Stimulated activated naive CD8-positive, alpha-beta T cell treated with anti-CD3 and anti-CD28 coated beads, Interleukin-15, Interleukin-2, amounts not matched to agents 100 ng/mL and 50 ng/mL, for 24 hours (primary cell): ENCODE results near the gene SNAPIN.

Experiments used
- H3K27ac Mint-ChIP-seq: one replicate; pipeline ENCODE4 v1.8.0; 2021; ENCODE audit warnings: mild to moderate bottlenecking, mixed read lengths
- H3K27me3 Mint-ChIP-seq: one replicate; pipeline ENCODE4 v1.8.0; 2021; ENCODE audit warnings: mixed read lengths
- H3K36me3 Mint-ChIP-seq: one replicate; pipeline ENCODE4 v1.8.0; 2021; ENCODE audit warnings: low read depth, mixed read lengths
- H3K4me1 Mint-ChIP-seq: one replicate; pipeline ENCODE4 v1.8.0; 2021; ENCODE audit warnings: low read depth, mixed read lengths
- H3K4me3 Mint-ChIP-seq: one replicate; pipeline ENCODE4 v1.8.0; 2021; ENCODE audit warnings: mild to moderate bottlenecking, mixed read lengths
- H3K9me3 Mint-ChIP-seq: one replicate; pipeline ENCODE4 v1.8.0; 2021; ENCODE audit warnings: mixed read lengths

SNAPIN gene, protein sequence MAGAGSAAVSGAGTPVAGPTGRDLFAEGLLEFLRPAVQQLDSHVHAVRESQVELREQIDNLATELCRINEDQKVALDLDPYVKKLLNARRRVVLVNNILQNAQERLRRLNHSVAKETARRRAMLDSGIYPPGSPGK

DNA sequence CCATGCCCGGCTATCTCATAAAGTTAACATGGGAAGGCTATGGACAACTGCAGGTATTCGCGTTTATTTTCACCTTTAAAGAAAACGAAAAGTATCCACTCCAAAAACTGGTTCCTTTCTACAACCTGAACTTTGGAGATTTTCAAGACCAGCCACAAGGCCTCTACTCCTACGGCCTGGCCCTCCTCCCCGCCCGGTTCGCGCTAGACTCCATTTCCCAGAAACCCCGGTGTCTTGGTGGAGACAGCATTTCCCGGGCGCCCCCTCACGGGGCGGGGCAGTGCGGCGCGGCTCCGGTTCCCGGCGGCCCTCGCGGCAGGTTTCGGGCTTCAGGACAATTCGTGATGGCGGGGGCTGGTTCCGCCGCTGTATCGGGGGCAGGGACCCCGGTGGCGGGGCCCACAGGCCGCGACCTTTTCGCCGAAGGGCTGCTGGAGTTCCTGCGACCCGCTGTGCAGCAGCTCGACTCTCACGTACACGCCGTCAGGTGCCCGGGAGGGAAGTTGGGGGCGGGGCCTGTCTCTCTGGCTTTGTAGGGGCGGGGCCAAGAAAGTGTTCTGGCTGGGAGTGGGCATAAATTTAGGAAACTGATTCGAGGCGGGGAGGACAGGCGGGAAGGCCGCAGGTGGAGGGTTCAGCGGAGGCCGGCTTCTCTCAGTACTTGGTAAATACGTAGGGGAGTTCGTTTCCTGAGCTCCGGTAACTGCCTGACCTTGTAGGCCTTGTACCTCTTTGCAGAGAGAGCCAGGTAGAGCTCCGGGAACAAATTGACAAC, at the start of gene SNAPIN:
Gene SNAPIN, plus strand, starts transcription at position 304 of the 775 bp plus-strand sequence. Its CDS starts 41 bp downstream, at position 345.
- Mint-ChIP-seq H3K27me3 (no peaks in the 10 kb centered on the region), H3K27ac (peak within 1 kb of the TSS; percentile 94), H3K4me3 (peak within 1 kb of the TSS; percentile 91), H3K4me1 (peaks cover 18% of the 10 kb centered on the region), H3K36me3 (peaks cover 28% of the 10 kb centered on the region), H3K9me3 (no peaks in the 10 kb centered on the region)

DNA sequence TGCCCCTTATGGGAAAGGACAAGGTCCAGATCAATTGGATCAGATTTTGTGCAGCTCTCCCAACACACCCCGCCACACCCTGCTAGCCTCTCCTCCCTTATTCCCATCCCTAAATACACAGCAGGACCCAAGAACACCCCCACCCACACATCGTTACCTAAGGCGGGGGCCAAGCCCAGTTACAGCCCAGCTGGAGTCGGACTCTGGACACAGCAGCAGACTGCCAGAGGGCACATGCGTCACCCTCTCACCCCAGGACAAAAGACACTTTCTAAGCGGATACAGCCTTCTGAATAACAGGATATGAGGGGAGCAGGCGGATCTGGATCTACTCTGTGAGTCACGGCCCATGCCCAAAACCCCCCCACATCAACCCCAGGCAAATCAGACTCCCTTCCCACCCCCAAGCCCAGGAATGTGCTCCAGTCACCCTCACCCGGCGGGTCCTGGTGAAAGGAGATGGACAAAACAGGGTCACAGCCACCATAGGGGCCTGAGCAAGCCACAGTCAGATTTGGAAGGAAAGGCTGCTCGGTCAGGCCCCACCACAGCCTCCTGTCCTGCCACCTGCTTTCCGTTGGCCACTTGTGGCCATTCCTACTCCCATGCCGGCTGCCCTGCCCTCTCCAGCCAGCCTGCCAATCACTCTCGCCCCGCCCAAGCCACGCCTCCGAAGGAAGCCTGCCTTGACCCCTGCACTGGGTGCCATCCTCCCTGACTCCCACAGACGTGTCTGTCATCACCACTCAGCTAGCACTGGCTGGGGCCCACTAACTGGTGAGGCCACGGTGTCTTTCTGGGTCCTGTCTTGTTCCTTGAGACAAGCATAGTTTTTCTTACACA, 49.5 kb upstream of the SNAPIN start:
- Mint-ChIP-seq H3K27me3 (no peaks in the 10 kb centered on the region), H3K27ac (no peak overlapping the region), H3K4me3 (no peak overlapping the region), H3K9me3 (no peaks in the 10 kb centered on the region), H3K4me1 (no peaks in the 10 kb centered on the region), H3K36me3 (no peaks in the 10 kb centered on the region)

DNA sequence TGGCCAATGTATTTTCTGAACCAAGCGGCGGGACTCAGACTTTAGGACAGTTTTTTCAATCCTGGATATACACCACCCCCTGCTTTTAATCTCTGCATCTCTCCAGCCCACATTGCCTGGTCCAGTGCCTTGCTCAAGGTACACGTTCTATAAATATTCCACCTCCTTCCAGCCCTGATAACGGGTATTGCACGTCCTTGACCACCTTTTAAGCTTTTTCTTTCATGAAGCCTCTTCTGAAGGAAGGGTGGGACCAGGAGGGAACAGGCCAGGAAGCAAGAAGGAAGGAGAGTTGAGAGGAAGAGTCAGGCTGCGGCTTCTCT, 49.0 kb upstream of the SNAPIN start:
- no peaks in the 10 kb centered on the region for H3K9me3 Mint-ChIP-seq
- no peaks in the 10 kb centered on the region for H3K36me3 Mint-ChIP-seq
- H3K27ac Mint-ChIP-seq, result no peak overlapping the region
- no peaks in the 10 kb centered on the region for H3K4me1 Mint-ChIP-seq
- no peak overlapping the region for H3K4me3 Mint-ChIP-seq
- H3K27me3 Mint-ChIP-seq, result no peaks in the 10 kb centered on the region

DNA sequence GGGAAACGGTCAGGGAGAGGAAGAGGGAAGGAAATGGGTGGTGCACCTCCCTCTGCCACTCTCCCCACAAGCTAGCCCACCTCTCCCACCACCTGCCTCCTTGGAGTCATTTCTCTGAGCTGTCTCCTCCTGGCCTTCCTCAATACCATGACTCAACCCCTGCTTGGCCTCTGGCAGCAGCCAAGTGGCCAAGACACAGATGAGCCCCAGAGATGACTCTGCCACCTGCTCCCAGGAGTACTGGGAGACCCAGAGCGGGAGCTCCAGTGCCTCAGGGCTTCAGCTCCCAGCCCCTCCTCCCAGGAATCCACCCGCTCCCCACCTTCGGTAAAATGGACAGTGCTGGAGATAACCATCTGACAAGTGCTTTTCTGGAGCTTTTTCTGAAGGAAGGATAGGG, 48.2 kb upstream of the SNAPIN start:
- H3K27ac Mint-ChIP-seq, result peak overlapping the region; percentile 57
- no peaks in the 10 kb centered on the region for H3K4me1 Mint-ChIP-seq
- no peak overlapping the region for H3K4me3 Mint-ChIP-seq
- no peaks in the 10 kb centered on the region for H3K9me3 Mint-ChIP-seq
- H3K27me3 Mint-ChIP-seq, result no peaks in the 10 kb centered on the region
- no peaks in the 10 kb centered on the region for H3K36me3 Mint-ChIP-seq

DNA sequence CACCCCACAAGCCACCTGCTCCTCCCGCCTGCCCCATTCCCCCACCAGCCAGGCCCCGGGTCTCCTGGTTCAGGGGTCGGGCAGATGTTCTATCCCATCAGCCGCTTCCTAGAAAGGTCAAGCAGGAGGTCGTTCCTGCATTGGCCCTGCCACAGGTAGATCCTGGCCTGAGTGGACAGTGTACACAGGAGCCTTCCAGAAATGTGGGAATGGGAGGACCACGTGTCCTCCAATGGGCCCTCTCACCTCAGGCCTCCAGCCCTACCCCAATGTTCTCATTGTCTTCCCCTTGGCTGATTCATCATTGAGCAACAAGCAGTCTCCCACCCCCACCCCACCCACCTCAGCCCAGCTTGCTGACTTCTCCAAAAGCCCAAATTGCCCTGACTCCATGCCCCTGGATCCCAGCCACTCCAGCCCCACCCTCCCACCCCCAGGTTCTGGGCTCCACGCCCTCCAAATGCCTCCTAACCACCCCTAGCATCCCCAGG, 47.6 kb upstream of the SNAPIN start:
- H3K36me3 Mint-ChIP-seq, result no peaks in the 10 kb centered on the region
- H3K4me3 Mint-ChIP-seq, result no peak overlapping the region
- H3K27me3 Mint-ChIP-seq, result no peaks in the 10 kb centered on the region
- H3K9me3 Mint-ChIP-seq, result no peaks in the 10 kb centered on the region
- H3K4me1 Mint-ChIP-seq, result peaks cover under 1% of the 10 kb centered on the region
- H3K27ac Mint-ChIP-seq, result no peak overlapping the region

DNA sequence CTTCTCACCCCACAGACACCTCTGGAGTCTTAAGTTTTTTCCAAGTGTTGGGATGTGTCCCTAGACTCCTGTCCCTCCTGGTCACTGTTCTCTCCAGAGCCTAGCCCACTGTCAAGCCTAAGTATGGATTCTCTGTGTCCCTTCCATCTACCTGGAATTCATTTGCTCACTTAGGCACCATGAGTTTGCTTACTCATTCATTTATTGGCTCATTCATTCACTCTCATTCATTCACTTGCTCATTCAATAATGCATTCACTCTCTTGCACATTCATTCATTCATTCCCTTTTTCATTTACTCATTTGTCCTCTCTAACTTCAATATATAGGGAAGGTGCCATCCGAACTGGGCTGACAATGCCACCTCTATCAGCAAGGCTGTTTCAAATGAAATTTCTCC, 47.1 kb upstream of the SNAPIN start:
- Mint-ChIP-seq H3K27ac (no peak overlapping the region), H3K36me3 (no peaks in the 10 kb centered on the region), H3K4me3 (no peak overlapping the region), H3K4me1 (peaks cover 4% of the 10 kb centered on the region), H3K9me3 (no peaks in the 10 kb centered on the region), H3K27me3 (no peaks in the 10 kb centered on the region)

DNA sequence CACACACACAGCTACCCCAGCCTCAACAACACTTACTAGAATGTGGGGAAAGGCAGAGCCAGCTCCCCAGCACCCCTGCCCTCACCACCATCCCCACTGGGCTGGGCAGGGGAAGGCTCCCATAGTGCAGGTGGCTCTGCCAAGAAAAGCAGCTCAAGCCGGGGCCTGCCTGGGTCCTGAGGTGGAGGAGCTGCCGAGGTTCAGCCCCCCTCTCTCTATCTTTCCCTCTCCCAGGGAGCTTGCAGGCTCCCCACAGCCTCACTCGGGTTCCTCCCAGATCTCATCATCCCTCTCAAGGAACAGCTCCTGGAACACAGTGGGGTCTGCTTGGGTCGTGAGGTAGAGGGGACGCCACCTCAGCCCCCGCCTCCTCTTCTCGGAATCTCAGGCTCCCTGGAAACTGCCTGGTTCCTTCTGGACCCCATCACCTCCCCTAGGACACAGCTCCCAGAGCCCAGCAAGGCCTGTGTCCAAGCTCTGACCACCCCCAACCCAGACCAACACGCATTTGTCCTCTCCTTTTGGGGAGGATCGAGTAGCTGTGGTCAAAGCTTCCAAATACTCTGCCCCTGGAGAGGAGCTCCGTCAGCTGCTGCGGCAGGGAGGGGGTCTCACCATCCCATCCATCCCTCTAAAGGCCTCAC, 46.3 kb upstream of the SNAPIN start:
- H3K36me3 Mint-ChIP-seq, result no peaks in the 10 kb centered on the region
- no peak overlapping the region for H3K4me3 Mint-ChIP-seq
- no peaks in the 10 kb centered on the region for H3K9me3 Mint-ChIP-seq
- H3K27ac Mint-ChIP-seq, result no peak overlapping the region
- H3K4me1 Mint-ChIP-seq, result peaks cover 4% of the 10 kb centered on the region
- H3K27me3 Mint-ChIP-seq, result no peaks in the 10 kb centered on the region

DNA sequence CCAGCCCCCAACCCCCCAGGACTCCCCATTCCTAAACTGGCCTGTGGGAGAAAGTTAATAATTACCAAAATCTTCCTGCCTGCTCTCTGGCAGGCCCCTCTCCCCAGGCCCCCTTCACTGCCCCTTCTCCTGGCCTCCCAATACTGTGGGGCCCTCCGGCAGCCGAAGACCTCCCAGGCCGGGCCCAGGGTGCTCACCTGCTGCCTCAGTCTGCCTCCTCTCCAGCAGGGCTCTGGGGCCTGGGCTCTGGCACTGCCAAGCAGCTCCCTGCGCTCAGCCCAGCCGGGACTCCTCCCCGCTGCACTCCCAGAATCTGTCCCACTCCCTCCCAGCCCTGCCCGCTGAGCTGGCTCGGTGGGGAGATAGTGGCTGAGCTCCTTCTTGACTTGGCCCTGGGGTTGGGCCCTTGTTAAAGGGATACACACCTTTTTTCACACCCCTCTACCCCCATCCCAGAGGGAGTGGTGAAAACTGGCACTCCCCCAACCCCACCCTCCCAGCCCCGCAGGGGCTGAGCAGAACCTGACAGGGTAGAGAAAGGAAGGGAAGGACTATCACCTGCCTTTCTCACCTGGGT, 45.7 kb upstream of the SNAPIN start, which contains the start of gene S100A16:
Gene S100A16, minus strand, starts transcription at position 383 of the 577 bp plus-strand sequence. CDS start 4,986 bp downstream, outside the sequence.
- peaks cover 4% of the 10 kb centered on the region for H3K4me1 Mint-ChIP-seq
- H3K4me3 Mint-ChIP-seq, result no peak within 1 kb of the TSS
- H3K27ac Mint-ChIP-seq, result no peak within 1 kb of the TSS
- no peaks in the 10 kb centered on the region for H3K9me3 Mint-ChIP-seq
- no peaks in the 10 kb centered on the region for H3K36me3 Mint-ChIP-seq
- H3K27me3 Mint-ChIP-seq, result no peaks in the 10 kb centered on the region

DNA sequence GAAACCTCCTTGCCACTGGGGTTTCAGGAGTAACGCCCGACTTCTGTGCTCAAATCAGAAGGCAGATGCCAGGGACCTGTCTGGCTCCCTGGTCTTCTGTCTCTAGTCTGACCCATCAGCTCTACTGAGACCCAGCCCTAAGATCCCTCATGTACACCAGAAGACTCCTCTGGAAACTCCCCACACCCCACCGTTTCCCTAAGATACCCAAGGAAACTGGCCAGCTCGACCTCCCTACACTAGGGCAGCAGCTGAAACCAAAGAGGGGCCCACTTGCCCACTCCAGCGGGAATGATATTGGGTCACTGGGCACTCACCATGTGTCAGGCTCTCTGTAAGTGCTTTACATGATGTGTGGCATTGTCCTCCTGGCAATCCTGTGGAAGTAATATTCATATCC, 45.1 kb upstream of the SNAPIN start:
- Mint-ChIP-seq H3K9me3 (no peaks in the 10 kb centered on the region), H3K27me3 (no peaks in the 10 kb centered on the region), H3K36me3 (no peaks in the 10 kb centered on the region), H3K4me3 (no peak overlapping the region), H3K27ac (no peak overlapping the region), H3K4me1 (peaks cover 4% of the 10 kb centered on the region)

DNA sequence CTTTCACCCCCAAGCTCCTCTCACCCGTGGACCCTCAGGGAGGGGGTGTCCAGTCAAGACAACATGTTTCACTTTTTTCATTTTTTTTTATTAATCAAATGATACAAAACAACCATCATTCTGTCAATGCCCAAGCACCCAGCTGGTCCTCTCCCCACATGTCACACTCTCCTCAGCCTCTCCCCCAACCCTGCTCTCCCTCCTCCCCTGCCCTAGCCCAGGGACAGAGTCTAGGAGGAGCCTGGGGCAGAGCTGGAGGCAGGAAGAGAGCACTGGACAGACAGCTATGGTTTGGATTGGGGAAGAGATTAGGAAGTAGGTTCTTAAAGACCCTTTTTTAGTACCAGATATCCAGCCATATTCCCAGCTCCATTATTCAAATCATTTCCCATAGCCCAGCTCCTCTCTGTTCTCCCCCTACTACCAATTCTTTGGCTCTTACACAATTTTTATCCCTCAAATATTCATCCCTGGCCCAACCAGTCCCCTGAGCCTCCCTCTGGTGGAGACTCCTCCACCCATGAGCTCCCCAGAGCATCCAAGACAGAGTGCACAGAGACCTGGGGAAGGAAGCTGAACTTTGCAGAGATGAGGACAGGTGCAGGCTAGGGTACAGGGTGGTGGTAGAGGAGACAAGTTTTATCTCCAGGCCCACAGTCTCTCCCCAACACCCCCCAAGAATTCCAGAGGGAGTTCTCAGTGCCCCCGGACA, 44.2 kb upstream of the SNAPIN start:
- Mint-ChIP-seq H3K9me3 (no peaks in the 10 kb centered on the region), H3K4me1 (peaks cover 4% of the 10 kb centered on the region), H3K4me3 (no peak overlapping the region), H3K36me3 (no peaks in the 10 kb centered on the region), H3K27me3 (no peaks in the 10 kb centered on the region), H3K27ac (no peak overlapping the region)

DNA sequence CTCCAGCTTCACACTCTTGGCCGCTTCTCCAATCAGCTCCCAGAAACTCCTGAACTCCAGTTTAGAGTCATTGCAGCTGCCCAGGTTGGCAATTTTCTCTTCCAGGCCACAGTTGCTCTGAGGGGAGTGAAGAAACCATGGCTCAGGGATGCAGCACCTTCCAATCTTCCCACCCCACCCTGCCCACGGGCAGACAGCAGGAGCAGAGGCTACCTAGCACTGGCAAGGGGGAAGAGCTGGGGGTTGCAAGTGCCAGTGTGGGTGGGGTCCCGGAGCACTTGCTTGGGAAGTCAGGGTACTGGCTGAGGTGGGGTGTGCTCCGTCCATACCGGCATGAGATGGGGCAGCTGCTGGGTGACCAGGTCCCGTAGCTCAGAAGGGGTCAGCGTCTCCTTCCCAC, 43.6 kb upstream of the SNAPIN start:
- H3K4me1 Mint-ChIP-seq, result peaks cover 4% of the 10 kb centered on the region
- no peak overlapping the region for H3K27ac Mint-ChIP-seq
- no peaks in the 10 kb centered on the region for H3K36me3 Mint-ChIP-seq
- no peaks in the 10 kb centered on the region for H3K27me3 Mint-ChIP-seq
- H3K9me3 Mint-ChIP-seq, result no peaks in the 10 kb centered on the region
- no peak overlapping the region for H3K4me3 Mint-ChIP-seq

DNA sequence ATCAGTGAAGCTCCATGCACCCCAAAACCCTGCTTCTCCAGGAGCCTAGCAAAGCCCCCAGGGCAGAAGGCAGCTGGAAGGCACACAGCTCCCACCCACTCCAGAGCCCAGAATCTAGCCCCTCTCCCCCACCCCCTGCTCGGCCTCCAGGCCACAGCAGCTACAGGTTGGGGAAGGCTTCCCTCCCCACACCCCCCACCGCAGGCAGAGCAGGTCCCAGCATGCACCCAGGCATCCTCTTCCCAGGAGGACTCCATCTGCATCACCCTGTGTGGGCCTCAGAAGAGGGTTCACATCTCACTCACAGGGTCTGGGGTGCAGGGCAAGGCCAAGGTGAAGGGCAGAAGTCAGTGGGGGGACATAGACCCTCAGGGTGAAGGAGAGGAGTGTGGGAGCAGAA, 43.1 kb upstream of the SNAPIN start:
- H3K27ac Mint-ChIP-seq, result no peak overlapping the region

DNA sequence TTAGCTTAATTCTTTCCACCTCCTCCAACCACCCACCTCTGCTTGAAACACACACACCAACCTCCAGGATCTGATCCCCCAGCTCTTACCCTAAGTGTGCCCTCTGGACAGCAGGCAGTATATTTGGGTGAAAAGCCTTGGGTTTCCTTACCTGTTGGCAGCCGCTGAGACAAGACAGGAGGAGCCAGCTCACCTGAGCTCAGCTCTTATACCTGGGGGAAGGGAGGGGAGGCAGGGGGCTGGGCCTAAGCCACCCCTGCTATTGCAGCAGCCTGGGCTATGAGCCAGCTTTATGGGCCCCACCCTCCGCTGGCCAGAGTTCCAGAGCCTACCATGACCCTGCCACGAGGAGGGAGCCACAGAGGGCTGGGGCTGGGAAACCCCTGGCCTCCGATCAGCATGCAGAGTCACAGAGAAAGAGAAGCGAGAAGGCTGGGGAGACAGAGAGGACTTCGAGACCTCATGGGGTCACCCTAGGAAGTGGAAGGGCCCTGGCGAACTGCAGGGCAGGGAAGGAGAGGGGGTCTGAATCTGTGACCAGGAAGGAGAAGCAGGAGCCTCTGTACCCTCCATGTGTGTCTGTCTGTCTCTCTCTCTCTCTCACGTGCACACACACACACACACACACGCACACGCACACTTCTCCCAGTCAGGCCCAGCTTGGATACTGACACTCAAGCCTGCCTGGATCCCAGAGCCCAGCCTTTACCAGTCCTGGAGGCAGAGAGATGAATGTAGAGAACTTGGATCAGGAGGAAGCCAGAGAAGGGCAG, 42.2 kb upstream of the SNAPIN start, which contains the start of gene S100A14:
Gene S100A14, minus strand, starts transcription at position 182 of the 773 bp plus-strand sequence. CDS start 467 bp downstream, outside the sequence.
- Mint-ChIP-seq H3K36me3 (no peaks in the 10 kb centered on the region), H3K4me3 (no peak within 1 kb of the TSS), H3K4me1 (peaks cover 4% of the 10 kb centered on the region), H3K27ac (no peak within 1 kb of the TSS), H3K9me3 (no peaks in the 10 kb centered on the region), H3K27me3 (no peaks in the 10 kb centered on the region)

More for the DNA sequence above, 43.1 kb upstream of the SNAPIN start:
- H3K27me3 Mint-ChIP-seq, result no peaks in the 10 kb centered on the region
- peaks cover 4% of the 10 kb centered on the region for H3K4me1 Mint-ChIP-seq
- H3K9me3 Mint-ChIP-seq, result no peaks in the 10 kb centered on the region
- no peak overlapping the region for H3K4me3 Mint-ChIP-seq
- H3K36me3 Mint-ChIP-seq, result no peaks in the 10 kb centered on the region
